Measurements from ENCODE around the gene PSAP. TPM values are rescaled to one million over a fixed set of nuclear protein-coding genes. Genes with fewer than 3 reads are reported as not detected.
A peak's percentile ranks its signal among the peaks of the same experiment; 100 is the strongest.

Gene PSAP
- total and polyA plus RNA-seq, 2 experiments from 2014 or later = 151 to 391 TPM

DNA sequence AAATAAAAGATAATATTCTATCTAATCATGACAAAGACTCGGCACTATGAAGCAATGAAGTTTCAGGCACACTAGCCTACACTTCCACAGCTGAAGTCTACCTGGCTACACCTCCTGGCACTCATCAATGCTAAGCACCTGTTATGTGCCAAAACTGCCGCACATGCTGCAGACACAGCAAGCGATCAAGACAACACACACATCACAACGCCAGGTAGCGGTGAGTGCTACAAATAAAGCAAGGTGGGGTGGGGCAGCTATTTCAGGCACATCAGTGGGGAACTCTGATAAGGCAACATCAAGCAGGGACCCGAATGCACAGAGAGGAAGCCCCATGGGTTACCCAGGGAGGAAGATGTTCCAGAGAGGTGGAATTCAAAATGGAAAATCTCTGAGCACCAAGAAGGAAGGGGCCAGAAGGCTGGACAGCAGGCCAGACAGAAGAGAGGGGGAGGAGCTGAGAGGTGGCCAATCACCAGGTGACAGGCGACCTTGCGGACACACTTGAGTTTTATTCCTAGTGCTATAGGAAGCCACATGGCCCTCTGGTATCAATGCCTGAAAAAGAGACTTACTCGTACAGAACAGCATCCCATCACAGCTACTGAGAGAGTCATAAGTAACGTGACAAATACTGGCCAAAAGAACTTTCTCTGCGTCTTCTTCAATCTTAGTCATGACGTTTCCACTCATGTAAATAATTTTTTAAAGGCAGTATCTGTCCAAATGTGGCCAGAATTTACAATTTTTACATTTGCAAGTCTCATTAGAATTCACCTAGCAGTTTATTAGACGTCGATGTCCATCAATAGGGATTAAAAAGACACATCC is 8.0 kb downstream of the PSAP start:
- Histone ChIP-seq H2AFZ (no peak overlapping the region), H3F3A (replicated peaks; ENCODE audit: low read depth) (no peaks in the 10 kb centered on the region; the same call in 1 of the 2 replicates), H3K4me2 (peak overlapping the region; percentile 30; the same call in 1 of the 2 replicates), H3K4me3 (no peak overlapping the region), H3K27me3 (ENCODE audit: insufficient read depth) (no peaks in the 10 kb centered on the region), H3K27ac (ENCODE audit: low read depth) (no peak overlapping the region), H4K20me1 (replicated peaks; ENCODE audit: insufficient read depth) (peaks cover 81% of the 10 kb centered on the region), H3K9me2 (ENCODE audit: insufficient read depth) (no peaks in the 10 kb centered on the region), H3K79me2 (replicated peaks; ENCODE audit: insufficient read depth) (peaks cover 96% of the 10 kb centered on the region), H3K4me1 (ENCODE audit: insufficient read depth) (peaks cover 36% of the 10 kb centered on the region), H3K36me3 (ENCODE audit: insufficient read depth) (no peaks in the 10 kb centered on the region)
- no peak overlapping the region for H3K27ac Mint-ChIP-seq
- no peaks in the 10 kb centered on the region for H3K36me3 Mint-ChIP-seq (ENCODE audit: low read depth)
- peaks cover 8% of the 10 kb centered on the region for H3K27me3 Mint-ChIP-seq (ENCODE audit: insufficient read depth, low read depth, poor library complexity)
- no peaks in the 10 kb centered on the region for H3K9me3 Mint-ChIP-seq
- DNase-seq (ENCODE audit: low spot score) (no peak), ATAC-seq (peak; percentile 12; the same call in 2 of the 3 replicates)
- no peak overlapping the region for H3K4me3 Mint-ChIP-seq
- TF ChIP-seq ZNF114 (CRISPR knock-in tag; IDR thresholded peaks at IDR 0.05) (no peak), STAT1 (IDR thresholded peaks at IDR 0.05; ENCODE audit: unreplicated experiment) (no peak), CTCF (conservative IDR thresholded peaks at IDR 0.05; ENCODE audit: low read depth in 2 of 2) (no peak), NANOG (IDR thresholded peaks at IDR 0.05; ENCODE audit: borderline replicate concordance) (no peak), ETS1 (IDR thresholded peaks at IDR 0.05) (no peak), ZNF462 (CRISPR knock-in tag; IDR thresholded peaks at IDR 0.05) (no peak)
- peaks cover 46% of the 10 kb centered on the region for H3K4me1 Mint-ChIP-seq
